Measurements from ENCODE around the gene TMEM192. TPM values are rescaled to one million over a fixed set of nuclear protein-coding genes. Genes with fewer than 3 reads are reported as not detected.

Gene TMEM192
- total and polyA plus RNA-seq, 2 donors (not counting 3 experiments of a cell fraction or from before 2014, with no cell fraction given): 11.4 to 13.0 TPM

DNA sequence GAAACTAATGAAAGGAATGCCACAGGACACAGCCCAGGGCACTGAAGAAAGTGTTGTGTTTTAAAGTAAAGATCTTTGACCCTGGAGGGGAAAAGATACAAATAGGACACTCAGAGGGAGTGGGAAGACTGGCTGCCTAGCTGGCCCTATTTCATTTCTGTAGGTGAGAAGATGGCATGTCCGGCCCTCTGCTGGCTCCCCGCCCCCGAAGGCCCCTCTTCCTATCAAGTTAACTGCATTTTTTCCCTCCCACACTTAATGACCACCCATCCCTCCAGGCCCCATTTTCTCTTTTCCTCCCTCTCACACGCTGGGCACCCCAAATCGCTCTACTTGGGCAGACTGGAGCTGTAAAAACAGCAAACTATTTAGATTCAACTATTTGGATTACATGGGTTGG lies 64.5 kb downstream of the TMEM192 start:
- Histone ChIP-seq H3K9ac (replicated peaks; ENCODE audit: extremely low read depth, insufficient read depth, low read length) (no peak overlapping the region), H3K9me3 (replicated peaks; ENCODE audit: control insufficient read depth, insufficient read depth, low read length) (no peaks in the 10 kb centered on the region), H3K27me3 (ENCODE audit: control insufficient read depth in 2 of 2, insufficient read depth in 2 of 2, low read length in 2 of 2) (no peaks in the 10 kb centered on the region), H4K20me1 (replicated peaks; ENCODE audit: control insufficient read depth, extremely low read depth, insufficient read depth, low read length) (no peaks in the 10 kb centered on the region), H3K4me3 (replicated peaks in 1 of 3; ENCODE audit: insufficient read depth in 1 of 3, low read depth in 1 of 3, low read length in 3 of 3) (no peak overlapping the region), H3K27ac (ENCODE audit: insufficient read depth, low read depth, low read length) (no peak overlapping the region), H3K4me1 (ENCODE audit: control insufficient read depth, extremely low read depth, insufficient read depth, low read length) (no peaks in the 10 kb centered on the region), H3K36me3 (ENCODE audit: control insufficient read depth in 2 of 2, extremely low read depth in 1 of 2, insufficient read depth in 2 of 2, low read length in 2 of 2) (no peaks in the 10 kb centered on the region), H3K9me1 (replicated peaks; ENCODE audit: control insufficient read depth, extremely low read depth, insufficient read depth, low read length) (no peaks in the 10 kb centered on the region), H2AFZ (ENCODE audit: low read depth, low read length) (no peak overlapping the region), H3K79me2 (ENCODE audit: control insufficient read depth, insufficient read depth, low read length) (no peaks in the 10 kb centered on the region), H3K4me2 (ENCODE audit: insufficient read depth, low read length) (no peak overlapping the region)
- TF ChIP-seq, protein P1, sequence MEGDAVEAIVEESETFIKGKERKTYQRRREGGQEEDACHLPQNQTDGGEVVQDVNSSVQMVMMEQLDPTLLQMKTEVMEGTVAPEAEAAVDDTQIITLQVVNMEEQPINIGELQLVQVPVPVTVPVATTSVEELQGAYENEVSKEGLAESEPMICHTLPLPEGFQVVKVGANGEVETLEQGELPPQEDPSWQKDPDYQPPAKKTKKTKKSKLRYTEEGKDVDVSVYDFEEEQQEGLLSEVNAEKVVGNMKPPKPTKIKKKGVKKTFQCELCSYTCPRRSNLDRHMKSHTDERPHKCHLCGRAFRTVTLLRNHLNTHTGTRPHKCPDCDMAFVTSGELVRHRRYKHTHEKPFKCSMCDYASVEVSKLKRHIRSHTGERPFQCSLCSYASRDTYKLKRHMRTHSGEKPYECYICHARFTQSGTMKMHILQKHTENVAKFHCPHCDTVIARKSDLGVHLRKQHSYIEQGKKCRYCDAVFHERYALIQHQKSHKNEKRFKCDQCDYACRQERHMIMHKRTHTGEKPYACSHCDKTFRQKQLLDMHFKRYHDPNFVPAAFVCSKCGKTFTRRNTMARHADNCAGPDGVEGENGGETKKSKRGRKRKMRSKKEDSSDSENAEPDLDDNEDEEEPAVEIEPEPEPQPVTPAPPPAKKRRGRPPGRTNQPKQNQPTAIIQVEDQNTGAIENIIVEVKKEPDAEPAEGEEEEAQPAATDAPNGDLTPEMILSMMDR (IDR thresholded peaks at IDR 0.05; ENCODE audit: extremely low read depth in 1 of 2, insufficient read depth in 1 of 2, low read depth in 1 of 2, low read length in 2 of 2): no peak
- TF ChIP-seq FOS (IDR thresholded peaks at IDR 0.05; ENCODE audit: borderline replicate concordance, insufficient read depth, low read length) (no peak), POLR2AphosphoS5 (IDR thresholded peaks at IDR 0.05; ENCODE audit: insufficient read depth, low read depth, low read length) (no peak), EZH2 (IDR thresholded peaks at IDR 0.05; ENCODE audit: borderline replicate concordance, low read depth, low read length, severe bottlenecking) (no peak), GATA2 (IDR thresholded peaks at IDR 0.05; ENCODE audit: insufficient read depth, insufficient read length, low read depth, low read length) (no peak), JUN (IDR thresholded peaks at IDR 0.05; ENCODE audit: borderline replicate concordance, insufficient read depth, insufficient read length, low read depth) (no peak), POLR2A (IDR thresholded peaks at IDR 0.05; ENCODE audit: low read depth, low read length) (no peak), MYC (IDR thresholded peaks at IDR 0.05; ENCODE audit: low read depth, low read length) (no peak)
- TF ChIP-seq, protein P2, sequence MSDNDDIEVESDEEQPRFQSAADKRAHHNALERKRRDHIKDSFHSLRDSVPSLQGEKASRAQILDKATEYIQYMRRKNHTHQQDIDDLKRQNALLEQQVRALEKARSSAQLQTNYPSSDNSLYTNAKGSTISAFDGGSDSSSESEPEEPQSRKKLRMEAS (IDR thresholded peaks at IDR 0.05; ENCODE audit: insufficient read depth, insufficient read length): no peak
- dilution Hi-C loops (cut with MboI; ENCODE audit: extremely low pct_ligation_motif_present, low sequenced_read_pairs): no loop called here
- CTCF ChIA-PET: no interaction called here
- no peak for DNase-seq (ENCODE audit: low read depth, low spot score)
- no peak for FAIRE-seq
- intact Hi-C loops (cut with micrococcal nuclease): no loop called here
- POLR2A ChIA-PET: no interaction called here
- no TSS peak for BruUV-seq (replicated peaks)
